ENCODE measurements around the gene STPG1.
A peak's percentile ranks its signal among the peaks of the same experiment; 100 is the strongest.

The STPG1 gene

DNA sequence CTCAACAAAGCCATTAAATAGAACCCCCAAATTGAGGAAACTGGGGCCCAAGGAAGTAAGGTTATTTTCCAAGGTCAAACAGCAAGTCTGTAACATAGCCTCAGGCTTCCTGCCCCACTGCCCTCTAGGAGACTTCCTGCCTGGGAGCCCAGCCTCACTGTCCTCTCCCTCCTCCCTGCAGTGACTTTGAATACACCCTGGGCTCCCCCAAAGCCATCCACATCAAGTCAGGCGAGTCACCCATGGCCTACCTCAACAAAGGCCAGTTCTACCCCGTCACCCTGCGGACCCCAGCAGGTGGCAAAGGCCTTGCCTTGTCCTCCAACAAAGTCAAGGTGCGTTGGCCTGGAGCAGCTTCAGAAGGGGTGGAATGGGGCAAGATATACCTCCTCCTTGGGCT is 76.1 kb downstream of the STPG1 start:
- DNase-seq = no peak

DNA sequence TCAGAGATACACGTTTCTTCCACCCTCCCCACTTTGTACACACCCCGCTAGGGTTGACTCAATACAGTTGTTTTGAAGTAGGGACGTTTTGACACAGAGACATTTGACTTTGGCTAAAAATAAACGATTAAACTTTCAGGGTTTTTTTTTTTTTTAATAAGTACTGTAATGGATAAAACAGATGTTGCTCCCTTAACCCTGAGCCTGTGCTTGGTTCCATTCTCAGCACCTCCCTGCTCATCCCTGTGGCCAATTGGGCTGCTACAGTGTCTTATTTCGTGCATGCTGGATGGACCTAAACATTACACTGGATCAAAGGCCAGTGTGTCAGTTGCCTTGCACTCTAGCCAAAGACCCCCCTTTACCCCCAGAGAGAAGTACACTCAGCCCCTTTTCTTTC is 77.5 kb downstream of the STPG1 start:
- no peak for DNase-seq

DNA sequence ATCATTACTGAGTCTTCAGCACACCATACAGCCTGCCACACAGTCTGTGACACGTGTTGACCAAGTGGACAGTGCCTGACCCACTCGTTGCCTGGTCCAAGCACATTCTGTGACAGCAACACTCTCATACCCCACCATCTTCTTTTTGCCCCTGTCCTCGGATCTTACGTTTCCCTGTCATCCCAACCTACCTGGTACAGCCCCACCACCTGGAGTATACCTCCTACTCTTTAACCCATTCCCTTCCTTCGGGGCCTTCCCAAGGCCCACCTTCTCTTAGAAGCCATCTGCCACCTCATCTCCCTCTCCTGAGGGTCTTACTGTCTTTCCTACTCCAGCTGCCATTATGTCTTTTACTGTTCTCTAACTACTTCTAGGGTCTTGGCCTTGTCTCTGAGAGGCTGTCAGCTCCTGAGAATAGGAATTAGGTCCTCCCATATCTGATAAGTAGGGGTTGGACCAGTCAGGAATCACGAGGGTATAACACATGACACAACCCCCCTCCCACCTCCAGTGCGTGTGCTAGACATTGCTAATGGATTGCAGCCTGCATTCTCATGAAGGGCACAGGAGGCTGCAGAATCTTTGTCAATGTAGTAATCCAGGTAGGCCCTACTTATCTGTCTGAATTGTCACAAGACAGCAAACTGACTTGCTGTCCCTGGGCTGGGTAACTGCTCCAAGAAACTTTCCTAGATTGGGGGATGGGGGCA is 81.5 kb downstream of the STPG1 start:
- no peak for DNase-seq

DNA sequence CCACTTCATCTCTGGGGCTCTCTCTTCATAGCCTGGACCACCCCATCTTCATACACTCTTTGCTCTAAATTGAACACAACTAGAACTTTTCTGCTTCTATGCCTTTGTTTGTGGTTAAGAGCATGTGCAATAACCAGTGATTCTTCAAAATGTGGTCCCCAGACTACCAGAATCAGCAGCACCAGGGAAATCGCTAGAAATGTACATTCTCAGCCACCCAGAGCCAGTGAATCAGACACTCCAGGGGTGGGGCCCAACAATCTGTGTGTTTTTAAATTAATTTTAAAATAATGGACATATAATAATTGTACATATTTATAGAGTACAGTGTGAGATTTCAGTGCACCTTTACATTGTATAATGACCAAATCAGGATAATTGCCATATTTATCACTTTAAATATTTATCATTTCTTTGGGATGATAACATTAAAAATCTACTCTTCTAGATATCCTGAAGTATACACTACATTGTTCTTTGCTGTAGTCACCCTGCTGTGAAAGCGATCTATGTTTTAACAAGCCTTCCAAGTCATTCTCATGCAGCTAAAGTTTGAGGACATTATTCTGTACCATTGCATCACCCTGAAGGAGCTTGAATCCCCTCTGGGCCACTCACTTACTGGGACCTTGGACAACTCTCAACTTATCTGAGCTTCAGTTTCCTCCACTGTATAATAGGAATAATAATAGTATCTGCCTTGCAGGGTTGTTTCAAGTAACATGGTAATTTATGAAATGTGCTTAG is 83.6 kb downstream of the STPG1 start:
- no peak for DNase-seq

DNA sequence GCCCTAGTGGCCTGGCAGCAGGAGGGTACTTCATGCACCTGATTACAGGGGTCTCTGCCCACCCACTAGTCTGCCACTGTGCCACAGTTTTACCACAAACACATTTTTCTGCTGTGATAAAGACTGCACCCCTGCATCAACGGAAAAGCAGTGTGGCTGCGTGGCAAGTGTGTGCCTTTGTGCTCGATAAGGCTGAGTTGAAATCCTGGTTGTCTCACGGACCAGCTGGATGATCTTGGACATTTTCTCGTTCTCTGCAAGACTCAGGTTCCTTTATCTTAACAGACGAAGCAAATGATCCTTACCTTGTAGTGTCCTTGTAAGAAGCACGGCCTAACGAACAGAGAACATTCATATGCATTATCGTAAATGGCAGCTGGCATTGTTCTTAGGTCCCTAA is 84.3 kb downstream of the STPG1 start:
- no peak for DNase-seq

DNA sequence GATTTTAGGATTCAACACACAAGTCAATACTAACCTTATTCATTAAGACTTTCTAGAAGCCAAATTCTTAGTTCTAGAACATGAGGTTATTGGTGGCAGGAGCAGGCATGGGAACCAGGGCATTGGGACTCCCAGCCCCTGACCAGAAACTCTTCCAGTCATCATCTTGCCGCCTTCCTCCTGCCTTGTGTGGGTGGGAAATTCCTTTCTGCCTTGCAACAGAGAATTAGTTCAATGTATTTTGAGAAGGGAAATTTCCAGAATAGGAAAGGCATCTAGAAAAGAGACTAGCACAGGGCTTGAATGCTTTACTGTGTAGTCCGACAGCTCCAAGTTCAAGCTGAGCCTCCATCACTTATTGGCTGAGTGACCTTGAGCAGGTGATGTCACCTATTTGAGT is 85.7 kb downstream of the STPG1 start:
- DNase-seq = no peak

DNA sequence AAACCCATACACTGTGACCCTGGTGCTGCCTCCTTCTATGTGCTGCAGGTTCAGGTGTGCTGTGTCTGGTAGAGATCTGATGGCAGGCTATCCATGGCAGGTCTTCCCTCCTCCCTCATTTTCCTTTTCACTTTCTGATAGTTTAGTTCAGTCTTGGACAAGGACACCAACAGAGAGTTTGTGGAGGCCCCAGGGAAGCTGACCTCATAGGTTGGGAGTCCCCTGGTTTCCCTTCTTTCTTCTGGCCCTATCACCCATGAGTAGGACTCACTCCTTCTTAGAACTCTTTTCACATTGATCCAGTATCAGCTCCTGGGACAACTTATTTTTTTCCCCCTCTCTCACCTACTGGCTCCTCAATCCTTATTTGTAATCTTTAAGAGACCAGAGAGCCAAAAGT is 86.1 kb downstream of the STPG1 start:
- DNase-seq = no peak

DNA sequence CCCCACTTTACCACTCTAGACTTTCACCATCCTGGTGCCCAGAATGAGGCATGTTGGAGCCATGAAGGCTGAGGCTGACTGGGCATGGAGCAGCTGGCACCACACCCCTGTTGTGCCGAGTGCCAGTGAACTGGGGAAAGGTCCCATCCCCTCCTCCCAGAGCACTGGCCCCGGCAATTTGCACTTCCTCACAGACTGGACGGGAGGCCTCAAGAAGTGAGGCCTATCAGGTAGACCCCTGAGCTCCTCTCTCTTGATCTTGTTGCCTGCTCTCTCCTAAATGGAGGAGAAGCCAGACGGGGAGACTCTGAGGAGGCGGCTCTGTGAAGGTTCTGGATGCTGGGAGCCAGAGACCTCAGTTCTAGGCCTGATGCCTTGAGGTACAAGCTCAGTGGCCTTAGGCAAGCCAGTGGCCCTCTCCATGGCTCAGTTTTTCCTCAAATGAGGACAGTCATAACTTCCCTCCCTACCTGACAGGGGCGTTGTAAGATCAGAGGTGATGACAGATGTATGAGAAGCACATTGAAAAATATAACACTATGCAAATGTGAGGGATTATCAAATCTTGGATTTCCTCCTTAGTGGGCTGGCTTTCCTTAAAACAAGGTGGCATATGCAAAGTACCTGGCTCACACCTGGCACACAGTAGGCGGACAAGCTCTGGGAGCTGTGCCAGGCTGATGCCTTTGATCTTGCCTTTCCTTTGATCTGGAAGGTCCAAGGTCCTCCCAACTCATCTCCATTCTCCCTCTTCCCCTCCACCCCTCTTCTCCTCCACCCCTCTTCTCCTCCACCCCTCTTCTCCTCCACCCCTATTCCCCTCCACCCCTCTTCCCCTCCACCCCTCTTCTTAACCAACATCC is 87.8 kb downstream of the STPG1 start:
- no peak for DNase-seq

DNA sequence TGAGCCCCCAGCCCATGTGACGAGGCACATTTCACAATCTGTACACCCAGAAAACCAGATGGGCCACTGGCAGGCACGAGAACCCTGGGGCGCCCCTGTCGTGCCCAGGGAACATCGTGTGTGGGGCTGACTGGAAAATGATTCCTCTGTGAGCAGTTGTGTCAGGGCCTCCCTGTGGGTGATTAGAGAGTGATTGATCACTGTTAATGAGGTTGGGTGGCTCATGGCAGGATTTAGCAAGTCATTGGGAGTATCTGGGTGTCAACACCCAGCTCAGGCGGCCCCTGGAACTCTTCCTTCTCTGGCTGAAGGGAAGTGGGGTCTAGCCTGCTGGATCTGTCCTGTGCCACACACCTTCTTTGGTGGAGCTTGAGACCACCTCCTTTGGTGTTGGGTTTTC is 88.7 kb downstream of the STPG1 start:
- DNase-seq = no peak

DNA sequence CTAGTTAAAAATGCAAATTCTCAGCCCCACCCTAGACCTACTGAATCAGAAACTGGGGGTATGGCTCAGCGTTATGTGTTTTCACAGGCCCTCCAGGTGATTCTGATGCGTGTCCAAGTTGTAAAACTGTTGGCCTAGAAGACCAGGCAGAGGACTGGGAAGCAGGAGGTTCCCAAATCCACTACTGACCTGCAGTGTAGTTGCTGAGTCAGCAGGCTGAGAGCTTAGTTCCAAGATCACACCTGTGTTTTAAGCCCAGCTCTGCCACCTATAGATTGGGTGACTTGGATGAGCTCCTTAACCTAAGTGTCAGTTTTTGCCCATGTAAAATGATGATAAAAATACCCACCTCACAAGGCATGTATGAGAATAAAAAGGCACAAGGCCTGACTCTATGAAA is 90.3 kb downstream of the STPG1 start:
- no peak for DNase-seq

DNA sequence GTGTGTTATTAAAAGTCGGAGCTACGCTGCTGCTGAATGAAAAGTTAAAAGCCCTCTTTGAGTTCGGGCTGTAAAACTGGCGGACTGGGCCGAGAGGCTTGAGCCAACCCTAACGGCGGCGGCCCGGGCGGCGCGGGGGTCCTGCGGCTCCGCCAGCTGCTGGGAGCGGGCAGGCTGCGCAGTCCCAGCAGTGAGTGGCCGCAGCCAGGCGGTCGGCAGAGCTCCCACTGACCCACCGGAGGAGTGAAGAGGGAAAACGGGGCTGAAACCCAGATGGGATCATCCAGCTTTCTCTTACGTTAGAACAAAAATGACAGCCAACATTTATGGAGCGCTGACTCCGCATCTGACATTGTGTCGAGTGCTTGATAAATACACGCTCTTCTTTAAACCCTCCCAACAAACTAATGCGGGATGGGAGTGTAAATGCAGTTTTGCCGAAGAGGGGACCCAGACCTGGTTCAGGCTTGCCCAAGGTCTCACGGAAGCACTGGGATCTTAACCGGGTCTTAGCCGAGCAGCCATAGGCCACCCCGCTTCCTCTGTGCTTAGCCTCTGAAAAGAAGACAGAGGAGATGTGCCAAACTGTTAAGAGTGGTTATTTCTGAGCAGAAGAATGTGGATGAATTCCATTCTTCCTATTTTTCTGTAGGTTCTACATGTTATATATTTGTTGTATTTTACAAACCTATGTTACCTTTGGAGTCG is 91.0 kb downstream of the STPG1 start:
- DNase-seq = no peak

DNA sequence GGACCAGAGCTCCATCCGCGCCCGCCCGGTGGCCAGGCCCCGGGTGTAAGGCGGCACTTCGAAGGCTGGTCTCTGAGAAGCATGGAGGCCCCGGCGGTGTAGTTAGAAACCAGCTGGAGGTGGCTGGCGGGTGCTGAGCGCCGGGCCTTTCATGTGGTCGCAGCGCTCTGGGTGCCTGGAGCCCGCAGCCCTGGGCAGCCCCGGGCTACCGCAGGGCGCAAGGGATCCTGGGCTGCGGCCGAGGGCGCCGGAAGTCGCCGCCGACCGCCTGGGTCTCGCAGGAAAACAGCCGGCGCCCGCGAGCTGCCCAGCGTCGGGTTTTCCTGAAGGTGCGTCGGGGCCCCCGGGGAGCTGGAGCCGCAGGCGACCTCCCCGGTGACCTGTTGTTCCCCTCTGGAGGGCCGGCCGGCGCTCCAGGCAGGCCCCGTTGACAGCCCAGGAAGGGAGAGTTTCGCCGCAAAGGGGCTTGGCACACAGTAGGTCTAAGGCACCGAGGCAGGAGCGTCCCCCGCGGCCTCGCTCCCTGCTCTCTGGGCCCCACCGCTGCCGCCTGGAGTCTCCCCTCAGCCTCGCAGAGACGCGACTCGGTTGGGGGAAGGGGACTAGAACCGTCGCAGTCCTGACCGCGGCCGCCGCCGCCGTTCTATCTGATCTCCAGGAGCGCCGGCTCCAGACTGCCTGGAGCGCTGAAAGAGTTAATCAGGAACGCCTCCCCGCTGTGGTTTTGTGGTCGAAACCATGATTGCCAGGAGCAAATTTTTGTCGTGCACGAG is 91.7 kb downstream of the STPG1 start:
- DNase-seq = peak; percentile 5 to 47

DNA sequence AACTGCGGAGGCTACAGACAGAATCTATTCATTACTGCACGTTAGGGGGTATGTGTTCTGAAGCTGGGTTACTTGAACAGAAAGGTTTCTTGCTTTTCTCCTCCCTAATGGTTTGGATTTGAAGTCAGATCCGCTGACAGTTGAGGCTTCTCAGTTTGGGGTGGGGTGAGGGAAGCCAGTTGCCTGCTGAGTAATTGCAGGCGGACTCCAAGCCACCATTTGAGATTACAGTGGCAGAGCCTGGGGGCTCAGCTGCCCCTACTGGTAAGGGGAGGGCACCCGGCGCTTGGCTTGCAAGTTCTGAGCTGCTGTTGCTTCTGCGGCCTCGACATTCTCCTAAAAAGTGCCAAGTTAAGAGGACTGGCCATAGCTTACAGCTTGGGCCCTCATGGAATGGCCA is 92.5 kb downstream of the STPG1 start:
- DNase-seq = no peak

DNA sequence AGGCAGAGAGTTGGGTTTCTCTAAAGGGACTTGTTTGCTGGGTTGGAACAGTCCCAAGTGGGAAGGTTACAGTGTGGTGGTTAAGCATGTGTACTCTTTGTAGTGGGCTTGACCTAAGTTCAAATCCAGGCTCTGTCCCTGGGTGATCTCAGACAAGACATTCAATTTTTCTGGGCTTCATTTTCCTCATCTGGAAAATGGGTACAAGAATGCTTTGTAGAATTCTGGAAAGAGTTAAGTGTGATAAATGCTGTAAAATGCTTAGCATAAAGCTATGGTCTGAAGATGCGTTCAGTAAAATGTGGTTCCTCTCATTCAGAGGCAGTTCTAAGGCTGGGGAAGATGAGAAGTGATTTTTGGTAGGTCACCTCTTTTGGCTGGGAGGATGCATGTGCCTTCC is 93.6 kb downstream of the STPG1 start:
- no peak for DNase-seq

DNA sequence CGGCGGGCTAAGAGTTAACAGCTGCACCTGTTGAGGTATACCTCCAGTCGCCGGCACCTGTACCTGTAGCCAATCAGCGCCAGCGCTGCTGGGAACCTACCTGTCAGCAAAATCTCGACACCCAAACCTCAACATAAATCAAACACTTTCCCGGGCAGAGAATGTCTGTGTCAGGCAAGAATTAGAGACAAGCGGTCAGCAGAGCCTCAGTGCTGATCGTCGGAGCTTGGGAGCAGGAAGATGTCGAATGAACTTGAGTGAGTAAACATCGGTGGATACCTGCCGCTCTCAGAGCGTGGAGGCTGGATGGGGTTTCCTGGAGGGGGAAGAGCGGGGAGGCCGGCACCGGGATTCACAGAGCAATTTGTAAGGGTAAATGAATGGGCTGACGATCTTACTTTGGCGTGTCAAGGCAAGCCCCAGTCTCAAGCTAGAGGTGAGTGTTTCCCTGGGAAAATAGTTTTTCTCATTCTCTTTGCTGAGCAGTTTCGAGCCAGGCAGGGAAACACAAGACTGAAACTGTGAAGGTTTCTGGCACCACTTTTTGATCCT is 94.2 kb downstream of the STPG1 start, which contains the start of gene GRHL3:
GRHL3 (plus strand) TSS at position 46 of the 552 bp plus-strand sequence; CDS start at position 241, 195 bp downstream.
- DNase-seq = no peak

DNA sequence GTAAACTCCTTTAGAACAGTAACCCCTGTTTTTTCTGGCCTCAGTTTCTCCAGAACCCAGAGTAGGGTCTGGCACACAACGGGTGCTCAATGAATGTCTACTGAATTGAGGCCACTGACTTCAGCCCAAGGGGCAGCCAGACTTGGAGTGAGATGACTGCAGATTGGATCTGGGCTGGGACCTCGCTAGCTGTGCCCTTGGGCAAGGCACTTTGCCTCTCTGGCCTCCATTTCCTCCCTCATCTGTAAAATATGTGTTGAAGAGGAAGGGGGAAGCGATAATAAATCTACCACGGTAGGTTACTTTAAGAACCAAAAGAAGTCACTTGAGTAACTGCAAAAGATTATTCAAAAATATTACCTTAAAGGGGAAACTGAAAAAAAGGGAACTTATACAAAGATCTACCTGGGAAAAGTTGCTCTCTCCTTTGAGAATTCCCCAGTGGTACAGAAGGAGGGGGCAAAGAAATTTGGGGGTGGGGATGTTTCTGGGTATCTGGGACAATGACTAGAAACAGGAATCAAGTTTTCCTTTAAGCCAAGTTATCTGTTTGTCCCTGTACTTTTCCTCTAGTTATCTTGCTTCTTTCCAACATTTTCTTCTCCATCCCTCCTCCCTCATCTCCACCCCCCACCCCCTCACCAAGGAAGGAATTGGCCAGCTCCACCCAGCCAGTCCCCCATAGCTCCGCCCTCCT is 94.8 kb downstream of the STPG1 start:
- DNase-seq = no peak

DNA sequence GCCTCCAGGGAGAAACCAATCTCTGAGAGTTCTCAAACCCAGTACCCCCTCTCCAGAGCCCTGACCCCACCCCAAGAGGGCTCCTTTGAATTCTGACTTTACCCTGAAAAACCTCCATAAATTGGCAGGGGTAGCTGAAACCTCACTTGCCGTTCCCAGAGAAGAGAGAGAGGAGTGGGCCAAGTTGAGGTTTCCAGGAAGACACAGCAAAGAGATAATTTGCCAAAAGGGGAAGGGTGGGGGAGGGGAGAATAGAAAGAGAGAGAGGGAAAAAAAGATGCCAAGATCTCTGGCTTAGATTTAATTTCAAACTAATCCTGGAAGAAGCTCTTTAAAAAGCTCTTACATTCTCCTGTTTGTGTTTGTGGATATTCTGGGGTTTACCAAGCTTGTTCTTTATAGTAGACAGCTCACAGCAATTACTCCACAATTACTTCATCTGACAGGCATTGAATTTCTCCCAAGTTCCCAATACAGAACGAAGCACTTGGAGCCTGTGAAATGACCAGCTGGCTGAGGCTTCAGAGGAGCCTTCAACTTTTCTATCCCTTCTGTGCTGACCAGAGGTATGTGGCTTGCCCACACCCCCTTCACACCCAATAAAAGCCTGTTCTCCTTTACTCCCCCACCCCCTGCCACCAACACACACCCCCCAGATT is 95.5 kb downstream of the STPG1 start:
- no peak for DNase-seq

DNA sequence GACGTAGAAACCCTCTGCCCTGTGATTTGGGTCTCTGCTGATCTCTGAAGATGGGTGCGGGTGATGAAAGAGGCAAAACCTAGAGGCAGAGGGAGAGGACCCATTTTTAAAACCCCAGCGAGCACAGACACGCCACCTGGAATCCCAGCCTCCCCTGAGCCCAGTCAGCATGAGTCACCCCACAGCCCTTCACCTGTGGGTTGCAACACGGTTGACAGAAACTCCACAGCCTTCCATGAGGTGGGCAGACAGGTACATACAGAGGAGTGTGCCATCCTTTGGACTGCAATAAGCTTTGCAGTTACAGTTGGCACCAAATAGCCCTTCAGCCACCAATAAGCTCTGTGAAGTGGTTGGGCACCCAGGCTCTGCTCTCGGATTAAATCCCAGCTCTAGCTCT is 96.5 kb downstream of the STPG1 start:
- no peak for DNase-seq

DNA sequence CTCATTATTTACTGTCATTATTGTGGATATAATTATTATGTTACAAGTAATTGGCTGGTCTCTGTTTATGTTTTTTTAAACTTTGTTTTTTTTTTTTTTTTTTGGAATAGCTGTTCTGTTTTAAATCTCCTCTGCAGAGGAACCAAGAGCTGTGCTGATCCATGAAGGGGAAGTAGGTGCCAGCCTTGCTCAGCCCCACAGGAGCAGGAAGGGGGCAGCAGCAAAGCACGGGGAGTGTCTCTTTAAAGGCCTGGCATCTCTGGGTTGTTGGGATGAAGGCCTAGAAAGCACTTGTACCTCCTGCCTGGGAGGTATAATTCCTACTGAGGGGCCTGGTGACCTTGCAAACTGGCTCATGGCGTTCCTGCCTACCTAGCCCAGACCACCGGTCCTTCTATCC is 96.9 kb downstream of the STPG1 start:
- peak in 1 of 2 donors; percentile 36 for DNase-seq

DNA sequence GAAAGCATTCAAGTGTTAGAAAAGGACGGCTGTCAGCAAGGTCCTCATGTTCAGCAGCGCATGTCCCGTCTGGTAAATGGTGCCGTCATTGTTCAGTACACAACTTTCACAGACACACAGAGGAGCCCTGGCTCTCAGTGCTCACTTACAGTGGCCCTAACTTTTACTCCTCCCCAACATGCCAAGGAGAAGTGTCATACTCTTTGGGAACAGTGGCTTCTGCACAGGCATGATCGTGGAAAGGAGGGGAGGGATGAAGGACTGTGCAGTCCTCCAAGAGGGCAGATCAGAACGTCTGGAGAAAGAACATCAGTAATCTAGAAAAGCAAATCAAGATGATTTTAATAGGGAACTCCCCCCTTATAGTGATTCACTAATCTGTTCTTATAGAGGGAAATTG is 98.2 kb downstream of the STPG1 start:
- DNase-seq = no peak
